HFF-Myc (cell line): ENCODE data around the gene ARL3.

Experiments
- DNase-seq: peaks from one replicate; pipeline ENCODE4 v3.0.0-alpha.2; 2011; ENCODE audit warnings: low read depth; ENCODE audit errors: extremely low read depth
- H3K4me3 ChIP-seq: replicated peaks from 2 replicates; pipeline ENCODE4 v1.5.1; 2011; ENCODE audit warnings: low read depth, mild to moderate bottlenecking, control low read depth, low read length
- CTCF ChIP-seq: IDR thresholded peaks from 2 replicates; pipeline ENCODE4 v1.5.1; 2012; ENCODE audit warnings: mild to moderate bottlenecking, low read depth, low read length, control low read depth; ENCODE audit errors: missing control alignments

ARL3 gene

GRCh38 chr10:102651455-102652169, 62.6 kb downstream of the ARL3 start:
- TF ChIP-seq CTCF: no peak
- DNase-seq: no peak
- H3K4me3 ChIP-seq: no peak overlapping the region

GRCh38 chr10:102650655-102651454, 63.3 kb downstream of the ARL3 start:
- no peak overlapping the region for H3K4me3 ChIP-seq
- DNase-seq: no peak
- TF ChIP-seq CTCF: no peak

- DNase-seq: no peak
- peak overlapping the region; percentile 95 for H3K4me3 ChIP-seq
- no peak for TF ChIP-seq CTCF
Measured at GRCh38 chr10:102649797-102650654, 64.2 kb downstream of the ARL3 start.

GRCh38 chr10:102648889-102649796, 65.1 kb downstream of the ARL3 start:
- H3K4me3 ChIP-seq: peak overlapping the region; percentile 95
- TF ChIP-seq CTCF: no peak
- no peak for DNase-seq

GRCh38 chr10:102648269-102648888, 65.8 kb downstream of the ARL3 start:
- TF ChIP-seq CTCF: no peak
- no peak for DNase-seq
- peak overlapping the region; percentile 95 for H3K4me3 ChIP-seq
